GM12874 (cell line): ENCODE measurements around the gene ZNF354B.

ENCODE experiments used
- TF ChIP-seq, protein P1 (sequence below): IDR thresholded peaks from 2 replicates; pipeline ENCODE4 v1.5.1; 2011; ENCODE audit warnings: low read depth, mild to moderate bottlenecking, control low read depth, low read length, moderate library complexity; ENCODE audit not compliant: insufficient read depth

The ZNF354B gene

DNA sequence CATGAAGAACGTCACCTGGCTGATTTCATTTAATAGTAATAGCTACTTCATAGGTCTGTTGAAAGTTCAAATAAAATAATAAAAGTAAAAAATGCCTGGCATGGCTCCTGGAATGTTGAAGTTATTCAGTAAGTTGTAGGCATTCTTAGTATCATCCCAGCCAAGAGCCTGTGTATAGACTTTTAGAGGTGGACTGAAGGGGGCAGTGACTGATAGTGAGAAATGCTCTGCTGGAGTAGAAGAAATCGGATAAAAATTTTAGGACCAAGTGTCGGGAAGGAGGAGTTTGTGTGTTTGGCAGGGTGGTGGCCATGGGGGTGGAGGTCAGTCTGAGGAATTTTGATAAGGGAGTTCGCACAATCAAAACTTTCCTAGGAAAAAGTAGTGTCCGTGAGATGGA, 39.5 kb downstream of the ZNF354B start:
- TF ChIP-seq, protein P1, sequence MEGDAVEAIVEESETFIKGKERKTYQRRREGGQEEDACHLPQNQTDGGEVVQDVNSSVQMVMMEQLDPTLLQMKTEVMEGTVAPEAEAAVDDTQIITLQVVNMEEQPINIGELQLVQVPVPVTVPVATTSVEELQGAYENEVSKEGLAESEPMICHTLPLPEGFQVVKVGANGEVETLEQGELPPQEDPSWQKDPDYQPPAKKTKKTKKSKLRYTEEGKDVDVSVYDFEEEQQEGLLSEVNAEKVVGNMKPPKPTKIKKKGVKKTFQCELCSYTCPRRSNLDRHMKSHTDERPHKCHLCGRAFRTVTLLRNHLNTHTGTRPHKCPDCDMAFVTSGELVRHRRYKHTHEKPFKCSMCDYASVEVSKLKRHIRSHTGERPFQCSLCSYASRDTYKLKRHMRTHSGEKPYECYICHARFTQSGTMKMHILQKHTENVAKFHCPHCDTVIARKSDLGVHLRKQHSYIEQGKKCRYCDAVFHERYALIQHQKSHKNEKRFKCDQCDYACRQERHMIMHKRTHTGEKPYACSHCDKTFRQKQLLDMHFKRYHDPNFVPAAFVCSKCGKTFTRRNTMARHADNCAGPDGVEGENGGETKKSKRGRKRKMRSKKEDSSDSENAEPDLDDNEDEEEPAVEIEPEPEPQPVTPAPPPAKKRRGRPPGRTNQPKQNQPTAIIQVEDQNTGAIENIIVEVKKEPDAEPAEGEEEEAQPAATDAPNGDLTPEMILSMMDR, result no peak

DNA sequence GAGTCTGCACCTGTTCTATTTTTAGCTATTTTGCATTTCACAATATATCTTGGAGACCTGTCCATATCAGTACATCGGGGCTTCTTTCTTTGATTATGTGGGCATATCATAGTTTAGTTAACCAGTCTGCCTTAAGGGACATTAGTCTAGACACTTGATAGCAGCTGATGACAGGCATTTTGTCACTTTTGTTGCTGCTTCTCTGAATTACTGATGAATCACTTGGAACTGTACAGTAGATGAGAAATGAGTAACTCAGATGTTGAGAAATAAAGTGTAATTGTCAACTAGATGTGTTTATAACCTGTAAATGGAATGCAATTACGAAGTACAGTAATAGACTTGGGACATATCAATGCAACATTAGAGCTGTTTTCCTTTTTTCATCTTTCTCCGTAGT, 43.1 kb downstream of the ZNF354B start:
- TF ChIP-seq, protein P1, result no peak

DNA sequence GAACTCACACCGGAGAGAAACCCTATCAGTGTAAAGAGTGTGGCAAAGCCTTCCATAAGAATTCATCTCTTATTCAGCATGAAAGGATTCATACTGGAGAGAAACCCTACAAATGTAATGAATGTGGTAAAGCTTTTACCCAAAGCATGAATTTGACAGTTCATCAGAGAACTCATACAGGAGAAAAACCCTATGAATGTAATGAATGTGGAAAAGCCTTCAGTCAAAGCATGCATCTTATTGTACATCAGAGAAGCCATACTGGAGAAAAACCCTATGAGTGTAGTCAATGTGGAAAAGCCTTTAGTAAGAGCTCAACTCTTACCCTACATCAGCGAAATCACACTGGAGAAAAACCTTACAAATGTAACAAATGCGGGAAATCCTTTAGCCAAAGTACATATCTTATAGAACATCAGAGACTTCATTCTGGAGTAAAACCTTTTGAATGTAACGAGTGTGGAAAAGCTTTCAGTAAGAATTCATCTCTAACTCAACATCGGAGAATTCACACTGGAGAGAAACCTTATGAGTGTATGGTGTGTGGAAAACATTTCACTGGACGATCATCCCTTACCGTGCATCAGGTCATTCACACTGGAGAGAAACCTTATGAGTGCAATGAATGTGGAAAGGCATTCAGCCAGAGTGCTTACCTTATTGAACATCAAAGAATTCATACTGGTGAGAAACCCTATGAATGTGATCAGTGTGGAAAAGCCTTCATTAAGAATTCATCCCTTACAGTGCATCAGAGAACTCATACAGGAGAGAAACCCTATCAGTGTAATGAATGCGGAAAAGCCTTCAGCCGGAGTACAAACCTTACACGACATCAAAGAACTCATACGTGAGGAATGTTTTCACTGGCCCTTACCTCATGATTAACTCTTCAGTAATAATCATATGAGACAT, 72.3 kb downstream of the ZNF354B start:
- TF ChIP-seq, protein P1, result no peak
